Measurements from ENCODE around the gene VPS33A. TPM values are rescaled to one million over a fixed set of nuclear protein-coding genes. Genes with fewer than 3 reads are reported as not detected.

Gene VPS33A
- total and polyA plus RNA-seq, 2 of the 13 experiments (the other 11 are each of a cell fraction or from before 2014, with no cell fraction given): 11.0 to 43.6 TPM

- TF ChIP-seq LCORL (IDR thresholded peaks at IDR 0.05): no peak
- TF ChIP-seq LCORL (CRISPR knock-in tag; IDR thresholded peaks at IDR 0.05): no peak
- TF ChIP-seq ZNF343 (CRISPR knock-in tag; IDR thresholded peaks at IDR 0.05): peak; percentile 61; the same call in 1 of the 2 replicates
- no peak for TF ChIP-seq SUZ12 (IDR thresholded peaks at IDR 0.05; ENCODE audit: low read depth, low read length)
- peak; percentile 84 for TF ChIP-seq MLXIP (CRISPR knock-in tag; IDR thresholded peaks at IDR 0.05; ENCODE audit: borderline replicate concordance)
- no peak for TF ChIP-seq ZSCAN29 (CRISPR knock-in tag; conservative IDR thresholded peaks at IDR 0.05)
- TF ChIP-seq ZNF577 (CRISPR knock-in tag; IDR thresholded peaks at IDR 0.05; ENCODE audit: borderline replicate concordance, low read depth): no peak
- no peak for TF ChIP-seq GMEB1 (CRISPR knock-in tag; IDR thresholded peaks at IDR 0.05; ENCODE audit: borderline replicate concordance)
- no peak for TF ChIP-seq ZNF317 (CRISPR knock-in tag; IDR thresholded peaks at IDR 0.05)
- TF ChIP-seq MXD3 (CRISPR knock-in tag; IDR thresholded peaks at IDR 0.05): peak; percentile 98
- TF ChIP-seq JDP2 (CRISPR knock-in tag; IDR thresholded peaks at IDR 0.05; ENCODE audit: borderline replicate concordance): peak; percentile 50; the same call in 1 of the 2 replicates
- no peak for TF ChIP-seq CHD2 (IDR thresholded peaks at IDR 0.05; ENCODE audit: low read depth, low read length)
- peak; percentile 78; the same call in 1 of the 2 replicates for TF ChIP-seq ZNF761 (CRISPR knock-in tag; conservative IDR thresholded peaks at IDR 0.05)
- no peak for TF ChIP-seq REPIN1 (CRISPR knock-in tag; IDR thresholded peaks at IDR 0.05; ENCODE audit: borderline replicate concordance, low read depth)
- 0 out of 2 replicates have a peak, but pooled peaks have one; percentile 33 for TF ChIP-seq NAIF1 (CRISPR knock-in tag; IDR thresholded peaks at IDR 0.05; ENCODE audit: borderline replicate concordance)
- TF ChIP-seq GRHL1 (CRISPR knock-in tag; conservative IDR thresholded peaks at IDR 0.05): no peak
- TF ChIP-seq ADNP (CRISPR knock-in tag; IDR thresholded peaks at IDR 0.05): no peak
- TF ChIP-seq, protein P1, sequence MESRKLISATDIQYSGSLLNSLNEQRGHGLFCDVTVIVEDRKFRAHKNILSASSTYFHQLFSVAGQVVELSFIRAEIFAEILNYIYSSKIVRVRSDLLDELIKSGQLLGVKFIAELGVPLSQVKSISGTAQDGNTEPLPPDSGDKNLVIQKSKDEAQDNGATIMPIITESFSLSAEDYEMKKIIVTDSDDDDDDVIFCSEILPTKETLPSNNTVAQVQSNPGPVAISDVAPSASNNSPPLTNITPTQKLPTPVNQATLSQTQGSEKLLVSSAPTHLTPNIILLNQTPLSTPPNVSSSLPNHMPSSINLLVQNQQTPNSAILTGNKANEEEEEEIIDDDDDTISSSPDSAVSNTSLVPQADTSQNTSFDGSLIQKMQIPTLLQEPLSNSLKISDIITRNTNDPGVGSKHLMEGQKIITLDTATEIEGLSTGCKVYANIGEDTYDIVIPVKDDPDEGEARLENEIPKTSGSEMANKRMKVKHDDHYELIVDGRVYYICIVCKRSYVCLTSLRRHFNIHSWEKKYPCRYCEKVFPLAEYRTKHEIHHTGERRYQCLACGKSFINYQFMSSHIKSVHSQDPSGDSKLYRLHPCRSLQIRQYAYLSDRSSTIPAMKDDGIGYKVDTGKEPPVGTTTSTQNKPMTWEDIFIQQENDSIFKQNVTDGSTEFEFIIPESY (CRISPR knock-in tag; IDR thresholded peaks at IDR 0.05): peak; percentile 53; the same call in 1 of the 2 replicates
- no peak for TF ChIP-seq HIVEP1 (CRISPR knock-in tag; IDR thresholded peaks at IDR 0.05)
- TF ChIP-seq ZNF274 (CRISPR knock-in tag; IDR thresholded peaks at IDR 0.05): peak; percentile 92; the same call in 1 of the 2 replicates
- TF ChIP-seq EZH2 (conservative IDR thresholded peaks at IDR 0.05; ENCODE audit: low read depth, low read length): no peak
Observed at GRCh38 chr12:122226366-122227125, 39.7 kb downstream of the VPS33A start (continued).

All from HepG2 (cell line).